ENCODE data around the gene DUOXA1.

- no peak for TF ChIP-seq USF1 (IDR thresholded peaks at IDR 0.05)
- no peak for TF ChIP-seq REST (IDR thresholded peaks at IDR 0.05; ENCODE audit: low read depth)
- no peak for TF ChIP-seq EP300 (IDR thresholded peaks at IDR 0.05; ENCODE audit: borderline replicate concordance)
- no peak for TF ChIP-seq TCF12 (IDR thresholded peaks at IDR 0.05; ENCODE audit: low read depth)
- TF ChIP-seq FOXM1 (IDR thresholded peaks at IDR 0.05; ENCODE audit: borderline replicate concordance, low read depth) = no peak
- no peak for TF ChIP-seq RAD21 (IDR thresholded peaks at IDR 0.05; ENCODE audit: low read depth)
- no peak for TF ChIP-seq MAX (IDR thresholded peaks at IDR 0.05)
- no peak for TF ChIP-seq CREB1 (IDR thresholded peaks at IDR 0.05; ENCODE audit: low read depth)
- TF ChIP-seq CEBPB (IDR thresholded peaks at IDR 0.05) = no peak
- no peak for TF ChIP-seq TEAD4 (IDR thresholded peaks at IDR 0.05)
Observed at GRCh38 chr15:45088801-45089711, 40.6 kb downstream of the DUOXA1 start.
